CD4-positive, alpha-beta T cell (primary cell): ENCODE results near the gene CDK5R1. TPM values are rescaled to one million over a fixed set of nuclear protein-coding genes. Genes with fewer than 3 reads are reported as not detected.

Source experiments
- ATAC-seq: fragments of 200-7000 bp; cut with Tn5 transposase; one replicate; pipeline ENCODE4 v1.10.0; 2022; ENCODE audit warnings: mild to moderate bottlenecking; ENCODE audit not compliant: poor library complexity
- CTCF ChIA-PET: fragments of 350-600 bp; sonication (Branson Sonifier 250); formaldehyde crosslinking; loops from one replicate; lab custom pipeline; 2021; ENCODE audit warnings: antibody characterized with exemption, inconsistent platforms; lab: Charles Lee
- POLR2A ChIA-PET: fragments of 350-600 bp; sonication (Branson Sonifier 250); formaldehyde crosslinking; loops from one replicate; lab custom pipeline; 2021; ENCODE audit warnings: antibody characterized with exemption, inconsistent platforms; lab: Charles Lee
- DNase-seq, 14 experiments: peaks; one replicate each; pipeline ENCODE4 v3.0.0-alpha.2; 2013 to 2020; ENCODE audit warnings: mixed read lengths in 2 of 14
- H3K27ac ChIP-seq, 2 donors: one replicate each; pipeline versions ENCODE4 v1.5.1 to v1.7.0; 2013; ENCODE audit warnings: low read length in 2 of 2, low read depth in 1 of 2, mild to moderate bottlenecking in 1 of 2
- H3K27me3 ChIP-seq, 2 experiments: 1 replicate in 1 of 2; 2 replicates in 1 of 2; pipeline versions ENCODE4 v1.6.1 to v1.7.0; 2013; ENCODE audit warnings: low read length in 2 of 2, control low read depth in 1 of 2, mild to moderate bottlenecking in 1 of 2, moderate library complexity in 1 of 2; ENCODE audit not compliant: insufficient read depth in 2 of 2, control insufficient read depth in 1 of 2
- H3K36me3 ChIP-seq: one replicate; pipeline ENCODE4 v1.6.1; 2013; ENCODE audit warnings: low read length, control low read depth; ENCODE audit not compliant: insufficient read depth
- H3K4me1 ChIP-seq: one replicate; pipeline ENCODE4 v1.6.1; 2013; ENCODE audit warnings: low read length, control low read depth; ENCODE audit not compliant: insufficient read depth
- H3K4me3 ChIP-seq: one replicate; pipeline ENCODE4 v1.5.1; 2013; ENCODE audit warnings: mild to moderate bottlenecking, low read length, moderate library complexity
- H3K9me3 ChIP-seq, 2 experiments: 1 replicate in 1 of 2; 2 replicates in 1 of 2; pipeline versions ENCODE4 v1.6.1 to v1.7.0; 2013; ENCODE audit warnings: low read length in 2 of 2, mild to moderate bottlenecking in 2 of 2, control low read depth in 1 of 2, moderate library complexity in 1 of 2; ENCODE audit not compliant: control insufficient read depth in 1 of 2, insufficient read depth in 1 of 2
- H3K27ac Mint-ChIP-seq: one replicate; pipeline ENCODE4 v1.8.0; 2020; ENCODE audit warnings: mixed read lengths
- H3K27me3 Mint-ChIP-seq: one replicate; pipeline ENCODE4 v1.8.0; 2021; ENCODE audit warnings: mixed read lengths
- H3K36me3 Mint-ChIP-seq: one replicate; pipeline ENCODE4 v1.8.0; 2021; ENCODE audit warnings: low read depth, mixed read lengths
- H3K4me1 Mint-ChIP-seq: one replicate; pipeline ENCODE4 v1.8.0; 2021; ENCODE audit warnings: low read depth, mixed read lengths
- H3K4me3 Mint-ChIP-seq: one replicate; pipeline ENCODE4 v1.8.0; 2020; ENCODE audit warnings: mild to moderate bottlenecking, mixed read lengths
- H3K9me3 Mint-ChIP-seq: one replicate; pipeline ENCODE4 v1.8.0; 2020; ENCODE audit warnings: mixed read lengths
- CTCF ChIP-seq: fragments of 200-600 bp; IDR thresholded peaks from one replicate; pipeline ENCODE4 v1.8.0; 2022; ENCODE audit warnings: antibody characterized with exemption, mild to moderate bottlenecking
- intact Hi-C, 2 experiments: fragments of 100-400 bp; cut with DNase I in 1 of 2; cut with micrococcal nuclease in 1 of 2; formaldehyde crosslinking; loops; one replicate each; pipeline versions ENCODE4 v1.15.1 to v1.9.0; 2023 to 2025; cut with DNase I, micrococcal nuclease
- total RNA-seq, 174 experiments: library from RNA in 2 of 174; stranded (reverse) in 2 of 174; gene quantifications; one replicate each; pipeline ENCODE4 v1.2.3 and lab custom pipeline; 2021 to 2026

CDK5R1 gene
- total RNA-seq, 2 experiments from 2014 or later = 21.7 to 22.5 TPM

DNA sequence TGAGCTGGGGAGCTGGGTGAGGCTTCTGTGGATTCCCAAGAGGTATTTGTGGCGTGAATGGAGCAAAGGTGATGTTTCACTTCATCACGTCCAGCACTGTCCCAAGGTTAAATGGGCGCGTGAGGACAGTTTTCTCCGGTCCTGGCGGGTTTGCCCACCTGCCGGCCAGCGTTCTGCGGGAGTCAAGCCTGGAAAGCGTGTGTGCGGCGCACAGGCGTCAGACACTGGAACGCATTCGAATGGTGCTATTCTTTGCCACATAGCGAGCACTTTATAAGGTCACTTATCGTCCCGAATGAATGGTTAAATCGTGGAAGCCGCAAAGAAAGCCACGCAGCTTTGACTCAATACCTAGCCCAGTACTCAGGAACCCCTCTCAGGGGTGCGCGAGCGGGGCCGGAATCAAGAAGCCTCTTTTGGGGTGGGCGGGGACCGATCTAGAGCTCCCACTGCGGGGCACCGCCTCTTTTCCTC is 42.9 kb upstream of the CDK5R1 start:
- ATAC-seq (no peak), DNase-seq (no peak)
- Histone ChIP-seq H3K27ac (no peak overlapping the region), H3K4me3 (peak overlapping the region; percentile 92), H3K4me1 (peaks cover 17% of the 10 kb centered on the region), H3K9me3 (no peaks in the 10 kb centered on the region), H3K27me3 (no peaks in the 10 kb centered on the region), H3K36me3 (peaks cover 15% of the 10 kb centered on the region)
- Mint-ChIP-seq H3K4me1 (peaks cover 39% of the 10 kb centered on the region), H3K9me3 (no peaks in the 10 kb centered on the region), H3K4me3 (peak overlapping the region; percentile 90), H3K36me3 (peaks cover 38% of the 10 kb centered on the region), H3K27ac (peak overlapping the region; percentile 18), H3K27me3 (no peaks in the 10 kb centered on the region)
- TF ChIP-seq CTCF = peak; percentile 92
- ChIA-PET CTCF (interaction anchor here (0.6 to 3.1 kb wide), 23 partner anchors 9 to 543 kb away, joined by 3 to 37 read pairs (median 4); partner anchors contain the start of genes CDK5R1, MYO1D, RHOT1 and UTP6), POLR2A (interaction anchor here (0.6 to 2.2 kb wide), 9 partner anchors 9 to 433 kb away, joined by 3 to 21 read pairs (median 6); partner anchors contain the start of genes CDK5R1 and MYO1D)
- intact Hi-C loops = loop anchor here (1.0 to 10.0 kb wide), 3 partner anchors 92 to 509 kb away; partner anchors contain the start of genes ZNF207 (in 2 of the 2) and SUZ12 (in 1 of the 2)

- Mint-ChIP-seq H3K4me1 (peaks cover 39% of the 10 kb centered on the region), H3K27ac (peak within 1 kb of the TSS; percentile 18), H3K36me3 (peaks cover 44% of the 10 kb centered on the region), H3K4me3 (peak within 1 kb of the TSS; percentile 90), H3K9me3 (no peaks in the 10 kb centered on the region), H3K27me3 (no peaks in the 10 kb centered on the region)
- DNase-seq (peak; percentile 98 to 99 (median 99)), ATAC-seq (peak; percentile 97)
- peak within 1 kb of the TSS; percentile 46 to 63 for H3K27ac ChIP-seq
- intact Hi-C loops = loop anchor here (1.0 to 10.0 kb wide), 4 partner anchors 92 to 510 kb away; partner anchors contain the start of genes ZNF207 (in 2 of the 2), MYO1D (in 1 of the 2) and SUZ12 (in 1 of the 2)
- H3K27me3 ChIP-seq = no peaks in the 10 kb centered on the region
- POLR2A ChIA-PET = interaction anchor here (0.6 to 2.2 kb wide), 9 partner anchors 9 to 433 kb away, joined by 3 to 21 read pairs (median 6); partner anchors contain the start of genes CDK5R1 and MYO1D
- peak; percentile 23 for TF ChIP-seq CTCF
- CTCF ChIA-PET = interaction anchor here (0.6 to 3.1 kb wide), 25 partner anchors 10 to 543 kb away, joined by 3 to 37 read pairs (median 4); partner anchors contain the start of genes CDK5R1, MYO1D, RHOT1 and UTP6
- peak within 1 kb of the TSS; percentile 92 for H3K4me3 ChIP-seq
- H3K36me3 ChIP-seq = peaks cover 22% of the 10 kb centered on the region
- H3K4me1 ChIP-seq = peaks cover 17% of the 10 kb centered on the region
- no peaks in the 10 kb centered on the region for H3K9me3 ChIP-seq
Measured at GRCh38 chr17:32444301-32445073, 42.3 kb upstream of the CDK5R1 start, which contains the start of gene PSMD11. Gene PSMD11, plus strand, starts transcription at chr17:32444510. Its CDS starts 14 bp downstream, at chr17:32444524.

- TF ChIP-seq CTCF = no peak
- Mint-ChIP-seq H3K4me1 (peaks cover 39% of the 10 kb centered on the region), H3K4me3 (peak overlapping the region; percentile 90), H3K36me3 (peaks cover 50% of the 10 kb centered on the region), H3K27me3 (no peaks in the 10 kb centered on the region), H3K9me3 (no peaks in the 10 kb centered on the region), H3K27ac (peak overlapping the region; percentile 18)
- Histone ChIP-seq H3K4me1 (peaks cover 17% of the 10 kb centered on the region), H3K9me3 (no peaks in the 10 kb centered on the region), H3K36me3 (peaks cover 27% of the 10 kb centered on the region), H3K4me3 (peak overlapping the region; percentile 92), H3K27me3 (no peaks in the 10 kb centered on the region), H3K27ac (peak overlapping the region; percentile 46 to 63)
- ATAC-seq (no peak), DNase-seq (peak in 7 of 14 experiments; percentile 2 to 56 (median 7))
- intact Hi-C loops = loop anchor here in 1 of 2 experiments (5.0 to 10.0 kb wide), 2 partner anchors 432 to 510 kb away; partner anchors contain the start of genes MYO1D and SUZ12
- ChIA-PET POLR2A (interaction anchor here (1.3 to 2.2 kb wide), 6 partner anchors 9 to 432 kb away, joined by 4 to 21 read pairs (median 6); partner anchors contain the start of genes CDK5R1 and MYO1D), CTCF (interaction anchor here (0.7 to 3.1 kb wide), 7 partner anchors 18 to 433 kb away, joined by 3 to 37 read pairs (median 5); partner anchors contain the start of genes CDK5R1, MYO1D and RHOT1)
Measured at GRCh38 chr17:32445074-32445415, 41.7 kb upstream of the CDK5R1 start.
